NCI-H1694 treated with DMSO at 0.1 percent for 48 hours (cell line): ENCODE measurements around the gene UBC.
"Not testable (repeated sequence)": the region's sequence is repeated elsewhere in the genome, so short reads cannot be mapped to it uniquely, and the experiment has no call there.

Experiments used
- DNase-seq: peaks from one replicate; lab custom pipeline; 2025; lab: John Stamatoyannopoulos, UW

The UBC gene

DNA sequence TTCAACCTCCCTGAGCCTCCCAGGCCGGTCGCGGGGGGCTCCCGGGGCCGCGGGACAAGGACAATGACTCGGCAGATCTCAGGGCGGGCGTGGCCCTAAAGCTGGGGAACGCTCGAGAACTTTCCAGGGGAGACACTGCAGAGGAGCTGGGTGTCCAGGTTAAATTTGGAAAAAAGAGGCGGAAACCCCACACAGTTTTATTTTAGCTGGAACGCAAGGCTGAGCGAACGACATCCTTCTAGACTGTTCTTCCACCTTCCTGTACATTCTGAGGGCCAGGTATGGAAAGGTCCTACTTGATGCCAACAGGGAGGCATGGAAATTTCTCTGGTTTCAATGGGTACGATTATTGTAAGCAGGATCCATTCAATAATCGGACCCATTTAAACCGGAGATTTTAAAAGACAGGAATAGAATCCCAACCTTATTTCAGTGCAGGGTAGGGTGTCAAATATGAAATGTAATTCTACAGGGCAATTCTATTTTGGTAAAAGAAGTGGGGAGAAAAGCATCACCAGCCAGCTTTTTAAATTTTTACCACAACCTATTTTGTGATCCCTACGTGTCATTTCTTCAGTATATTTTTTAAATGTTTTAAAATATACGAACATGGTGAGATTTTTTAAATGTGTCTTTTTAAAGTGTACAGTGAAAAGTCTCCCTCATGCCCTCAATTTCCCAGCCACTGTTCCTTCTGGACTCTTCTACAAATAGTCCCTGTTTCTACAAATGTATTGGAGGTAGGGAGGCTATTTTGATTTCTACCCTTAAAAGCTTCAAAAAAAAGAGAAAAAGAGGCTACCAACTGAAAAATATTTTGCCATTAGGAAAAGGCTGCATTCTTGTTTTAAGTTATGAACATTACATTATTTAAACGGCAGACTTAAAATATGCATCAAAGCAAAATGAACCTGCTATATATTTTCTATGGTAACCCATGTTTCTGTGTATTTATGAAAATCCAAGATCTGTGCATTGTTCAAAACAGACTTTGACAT lies 1.1 kb upstream of the UBC start:
- DNase-seq = no peak

DNA sequence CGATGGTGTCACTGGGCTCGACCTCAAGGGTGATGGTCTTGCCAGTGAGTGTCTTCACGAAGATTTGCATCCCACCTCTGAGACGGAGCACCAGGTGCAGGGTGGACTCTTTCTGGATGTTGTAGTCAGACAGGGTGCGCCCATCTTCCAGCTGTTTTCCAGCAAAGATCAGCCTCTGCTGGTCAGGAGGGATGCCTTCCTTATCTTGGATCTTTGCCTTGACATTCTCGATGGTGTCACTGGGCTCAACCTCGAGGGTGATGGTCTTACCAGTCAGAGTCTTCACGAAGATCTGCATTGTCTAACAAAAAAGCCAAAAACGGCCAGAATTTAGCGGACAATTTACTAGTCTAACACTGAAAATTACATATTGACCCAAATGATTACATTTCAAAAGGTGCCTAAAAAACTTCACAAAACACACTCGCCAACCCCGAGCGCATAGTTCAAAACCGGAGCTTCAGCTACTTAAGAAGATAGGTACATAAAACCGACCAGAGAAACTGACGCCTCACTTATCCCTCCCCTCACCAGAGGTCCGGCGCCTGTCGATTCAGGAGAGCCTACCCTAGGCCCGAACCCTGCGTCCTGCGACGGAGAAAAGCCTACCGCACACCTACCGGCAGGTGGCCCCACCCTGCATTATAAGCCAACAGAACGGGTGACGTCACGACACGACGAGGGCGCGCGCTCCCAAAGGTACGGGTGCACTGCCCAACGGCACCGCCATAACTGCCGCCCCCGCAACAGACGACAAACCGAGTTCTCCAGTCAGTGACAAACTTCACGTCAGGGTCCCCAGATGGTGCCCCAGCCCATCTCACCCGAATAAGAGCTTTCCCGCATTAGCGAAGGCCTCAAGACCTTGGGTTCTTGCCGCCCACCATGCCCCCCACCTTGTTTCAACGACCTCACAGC lies 717 bp downstream of the UBC start:
- DNase-seq = no peak

DNA sequence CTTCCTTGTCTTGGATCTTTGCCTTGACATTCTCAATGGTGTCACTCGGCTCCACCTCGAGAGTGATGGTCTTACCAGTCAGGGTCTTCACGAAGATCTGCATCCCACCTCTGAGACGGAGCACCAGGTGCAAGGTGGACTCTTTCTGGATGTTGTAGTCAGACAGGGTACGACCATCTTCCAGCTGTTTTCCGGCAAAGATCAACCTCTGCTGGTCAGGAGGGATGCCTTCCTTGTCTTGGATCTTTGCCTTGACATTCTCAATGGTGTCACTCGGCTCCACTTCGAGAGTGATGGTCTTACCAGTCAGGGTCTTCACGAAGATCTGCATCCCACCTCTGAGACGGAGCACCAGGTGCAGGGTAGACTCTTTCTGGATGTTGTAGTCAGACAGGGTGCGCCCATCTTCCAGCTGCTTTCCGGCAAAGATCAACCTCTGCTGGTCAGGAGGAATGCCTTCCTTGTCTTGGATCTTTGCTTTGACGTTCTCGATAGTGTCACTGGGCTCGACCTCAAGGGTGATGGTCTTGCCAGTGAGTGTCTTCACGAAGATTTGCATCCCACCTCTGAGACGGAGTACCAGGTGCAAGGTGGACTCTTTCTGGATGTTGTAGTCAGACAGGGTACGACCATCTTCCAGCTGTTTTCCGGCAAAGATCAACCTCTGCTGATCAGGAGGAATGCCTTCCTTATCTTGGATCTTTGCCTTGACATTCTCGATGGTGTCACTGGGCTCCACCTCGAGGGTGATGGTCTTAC lies 1.7 kb downstream of the UBC start:
- DNase-seq = not testable (repeated sequence)

DNA sequence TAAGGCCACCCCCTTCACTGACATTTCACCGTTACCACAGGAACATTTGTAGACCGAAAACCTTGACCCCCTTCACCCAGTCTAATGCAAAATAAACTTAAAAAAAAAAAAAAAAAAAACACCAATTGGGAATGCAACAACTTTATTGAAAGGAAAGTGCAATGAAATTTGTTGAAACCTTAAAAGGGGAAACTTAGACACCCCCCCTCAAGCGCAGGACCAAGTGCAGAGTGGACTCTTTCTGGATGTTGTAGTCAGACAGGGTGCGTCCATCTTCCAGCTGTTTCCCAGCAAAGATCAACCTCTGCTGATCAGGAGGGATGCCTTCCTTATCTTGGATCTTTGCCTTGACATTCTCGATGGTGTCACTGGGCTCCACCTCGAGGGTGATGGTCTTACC lies 2.9 kb downstream of the UBC start:
- not testable (repeated sequence) for DNase-seq

DNA sequence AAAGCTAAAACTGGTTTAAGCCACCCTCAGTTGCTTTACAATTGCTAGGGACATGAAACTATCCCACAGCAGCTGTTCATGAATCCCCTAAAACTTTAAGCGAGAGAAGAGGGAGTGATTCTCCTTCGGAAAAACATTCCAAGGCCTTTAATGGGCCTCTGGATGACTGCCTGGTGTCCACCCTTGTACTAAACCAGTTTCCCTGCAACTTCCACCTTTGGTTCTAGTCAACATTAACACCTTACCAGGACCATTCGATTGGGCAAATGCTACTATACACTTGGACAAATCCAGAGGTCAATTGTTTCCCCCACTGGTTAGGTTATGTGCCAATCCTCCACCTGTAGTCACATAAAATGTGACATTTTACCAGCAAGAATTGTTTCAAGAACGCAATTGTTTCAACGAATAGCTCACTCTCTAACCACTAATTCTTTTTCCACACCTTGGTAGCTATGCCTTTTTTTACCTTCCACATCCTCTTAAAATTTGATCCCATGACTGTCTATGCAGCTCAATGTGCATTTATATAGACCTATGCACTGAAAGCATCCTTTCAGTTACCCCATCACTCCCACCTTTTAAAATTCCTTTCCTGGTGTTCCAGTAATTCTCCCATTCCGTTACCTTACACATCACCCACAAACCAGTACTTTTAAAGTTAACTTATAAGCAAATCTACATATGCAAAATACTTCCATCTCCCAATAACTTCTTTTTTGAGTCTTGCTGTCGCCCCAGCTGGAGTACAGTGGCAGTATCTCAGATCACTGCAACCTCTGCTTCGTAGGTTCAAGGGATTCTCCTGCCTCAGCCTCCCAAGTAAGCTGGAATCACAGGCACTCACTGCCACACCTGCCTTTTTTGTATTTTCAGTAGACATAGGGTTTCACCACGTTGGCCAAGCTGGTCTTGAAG lies 3.6 kb downstream of the UBC start:
- DNase-seq = no peak

DNA sequence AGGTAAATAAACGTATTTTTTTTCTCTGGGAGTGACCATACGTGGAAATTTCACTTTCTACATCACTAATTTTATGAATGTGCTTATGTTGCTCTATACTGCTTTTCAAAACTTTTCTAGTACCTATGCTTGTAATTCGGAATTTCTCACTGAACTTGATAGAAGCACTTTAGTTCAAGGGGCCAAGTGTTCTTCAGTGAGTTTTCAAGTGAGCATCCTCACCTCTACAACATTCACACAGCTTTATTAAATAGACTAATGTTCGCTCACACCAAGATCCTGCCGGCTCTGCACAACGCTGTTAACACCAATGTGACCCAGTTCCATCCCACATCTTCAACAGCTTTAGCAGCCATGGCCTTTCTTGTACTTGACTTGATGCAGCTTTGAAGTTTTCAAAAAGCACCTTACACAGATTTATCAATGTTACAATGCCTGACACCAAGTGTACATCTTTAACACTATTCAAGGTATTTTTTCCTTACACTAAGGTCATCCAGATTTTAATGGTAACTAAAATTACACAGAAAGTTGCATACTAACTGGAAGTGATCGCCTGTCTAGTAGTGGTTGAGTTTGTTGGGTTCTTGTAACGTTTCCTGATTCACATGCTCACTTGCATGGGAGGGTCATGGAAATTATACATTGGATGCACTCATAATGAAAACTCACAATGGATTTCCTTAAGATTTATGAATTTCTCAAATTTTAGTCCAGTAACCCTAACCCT lies 4.5 kb downstream of the UBC start:
- DNase-seq = no peak

DNA sequence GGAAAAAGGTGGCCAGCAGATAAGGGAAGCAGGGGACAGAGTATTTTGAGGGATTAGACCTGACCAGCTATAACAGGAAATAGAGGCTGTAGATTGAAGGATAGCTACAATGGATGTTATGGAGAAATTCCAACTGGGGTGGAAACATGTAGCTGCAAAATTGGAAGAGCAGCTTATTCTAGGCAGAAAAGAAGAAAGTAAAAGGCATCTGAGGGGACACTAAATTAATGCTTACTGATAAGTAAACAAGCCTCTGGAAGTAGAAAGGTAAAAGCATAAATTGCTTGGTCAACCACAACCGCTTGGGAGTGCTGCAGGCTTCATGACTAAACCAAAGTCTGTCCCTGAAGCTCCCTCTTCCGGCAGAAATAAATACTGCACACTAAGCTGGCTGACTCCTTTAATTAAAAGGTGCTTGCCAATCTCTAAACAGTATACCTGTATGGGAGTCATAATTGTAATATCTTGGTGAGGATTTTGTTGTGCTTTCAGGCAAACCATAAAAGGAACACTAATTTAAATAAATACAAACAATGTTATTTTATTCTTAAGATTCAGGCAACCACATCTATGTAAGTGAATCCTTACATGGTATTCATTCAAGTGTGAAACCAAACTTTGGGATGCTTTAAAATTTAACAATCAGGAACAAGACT lies 7.7 kb downstream of the UBC start:
- no peak for DNase-seq

DNA sequence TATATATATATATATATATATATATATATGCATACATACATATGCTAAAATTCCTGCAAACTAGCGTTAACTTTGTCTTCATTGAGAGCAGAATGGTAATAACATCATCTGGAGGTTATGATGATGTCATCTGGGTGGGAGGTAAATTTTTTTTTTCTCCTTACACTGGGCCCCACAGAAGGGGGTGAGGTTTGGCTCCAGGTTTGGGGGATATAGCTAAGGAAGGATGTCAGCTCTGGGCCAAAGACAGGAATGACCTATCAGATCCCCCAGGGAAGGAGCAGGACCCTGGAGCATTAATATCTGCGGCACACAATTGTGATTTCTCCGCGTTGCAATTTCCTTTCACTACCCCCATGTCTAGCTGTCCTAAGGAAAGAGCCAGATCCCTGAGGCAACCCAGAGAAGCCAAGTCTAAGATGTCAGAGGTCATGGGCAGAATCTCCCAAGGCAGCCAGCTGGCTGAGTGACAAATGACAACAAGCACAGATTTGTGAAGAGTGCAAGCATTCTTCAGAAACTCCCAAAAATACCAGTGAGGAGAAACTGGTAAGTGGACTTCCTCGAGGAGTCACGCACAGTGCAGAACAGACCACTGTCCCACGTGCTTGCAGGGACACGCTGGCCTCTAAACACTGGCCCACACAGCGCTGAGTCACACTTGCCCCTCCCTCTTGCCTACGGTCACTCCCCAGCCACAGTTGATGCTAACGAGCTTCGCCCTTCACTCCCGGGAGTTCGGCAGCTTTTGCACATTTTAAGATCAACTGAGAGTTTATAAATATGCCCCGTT lies 9.9 kb downstream of the UBC start:
- no peak for DNase-seq

DNA sequence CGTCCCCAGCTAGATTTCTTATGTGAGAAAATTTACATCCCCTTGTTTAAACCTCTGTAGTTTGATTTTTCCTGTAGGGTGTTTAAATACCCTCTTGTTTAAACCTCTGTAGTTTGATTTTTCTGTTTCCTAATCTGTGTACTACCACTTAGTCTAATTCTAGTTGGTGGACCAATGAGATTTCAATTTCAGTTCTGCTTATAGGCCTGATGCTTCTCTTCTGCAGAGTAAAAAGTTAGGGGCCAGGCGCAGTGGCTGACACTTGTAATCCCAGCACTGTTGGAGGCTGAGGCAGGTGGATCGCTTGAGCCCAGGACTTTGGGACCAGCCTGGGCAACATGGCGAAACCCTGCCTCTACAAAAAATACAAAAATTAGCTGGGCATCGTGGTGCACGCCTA lies 11.5 kb downstream of the UBC start:
- no peak for DNase-seq

DNA sequence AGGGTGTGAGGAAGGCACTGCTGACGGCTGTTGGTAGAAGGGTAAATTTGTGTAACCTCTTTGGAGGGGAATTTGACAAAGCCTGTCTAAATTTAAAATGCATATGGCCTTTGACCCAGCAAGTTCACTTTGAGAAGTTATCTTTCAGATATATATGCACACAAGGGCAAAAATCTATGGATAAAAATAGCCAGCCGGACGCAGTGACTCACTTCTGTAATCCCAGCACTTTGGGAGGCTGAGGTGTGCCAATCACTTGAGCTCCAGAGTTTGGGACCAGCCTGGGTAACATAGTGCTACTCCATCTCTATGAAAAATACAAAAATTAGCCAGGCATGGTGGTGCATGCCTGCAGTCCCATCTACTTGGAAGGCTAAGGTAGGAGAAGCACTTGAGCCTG lies 13.4 kb downstream of the UBC start:
- no peak for DNase-seq

DNA sequence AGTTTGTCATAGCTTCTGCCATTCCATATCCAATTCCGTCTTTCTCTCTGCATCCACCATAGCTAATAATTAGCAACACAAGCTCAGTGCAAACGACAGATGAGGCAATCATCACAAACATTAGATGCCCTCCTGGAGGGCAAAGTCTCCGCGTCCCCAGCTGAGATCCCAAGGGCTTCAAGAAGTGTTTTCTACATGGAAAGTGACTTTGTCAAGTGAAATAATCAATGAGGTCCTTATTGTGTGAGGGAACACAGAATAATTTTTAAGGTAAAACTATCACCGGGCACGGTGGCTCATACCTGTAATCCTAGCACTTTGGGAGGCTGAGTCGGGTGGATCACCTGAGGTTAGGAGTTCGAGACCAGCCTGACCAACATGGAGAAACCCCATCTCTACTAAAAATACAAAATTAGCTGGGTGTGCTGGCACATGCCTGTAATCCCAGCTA lies 14.1 kb downstream of the UBC start:
- not testable (repeated sequence) for DNase-seq

DNA sequence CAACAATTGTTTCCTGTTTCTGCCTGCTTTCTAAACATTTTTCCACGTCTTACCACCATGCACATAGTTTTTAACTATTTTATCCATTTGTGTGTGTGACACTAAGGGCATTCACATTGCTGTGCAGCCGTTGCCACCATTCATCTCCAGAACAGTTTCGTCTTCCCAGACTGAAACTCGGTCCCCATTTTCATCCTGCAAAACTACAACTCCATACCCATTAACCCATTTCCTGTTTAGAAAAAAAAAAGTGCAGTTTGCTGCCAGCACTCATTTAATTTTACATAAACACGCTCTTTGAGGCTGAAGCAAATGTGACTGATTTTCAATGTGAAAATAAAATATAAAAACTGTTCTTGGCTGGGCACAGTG lies 15.5 kb downstream of the UBC start:
- DNase-seq = no peak

DNA sequence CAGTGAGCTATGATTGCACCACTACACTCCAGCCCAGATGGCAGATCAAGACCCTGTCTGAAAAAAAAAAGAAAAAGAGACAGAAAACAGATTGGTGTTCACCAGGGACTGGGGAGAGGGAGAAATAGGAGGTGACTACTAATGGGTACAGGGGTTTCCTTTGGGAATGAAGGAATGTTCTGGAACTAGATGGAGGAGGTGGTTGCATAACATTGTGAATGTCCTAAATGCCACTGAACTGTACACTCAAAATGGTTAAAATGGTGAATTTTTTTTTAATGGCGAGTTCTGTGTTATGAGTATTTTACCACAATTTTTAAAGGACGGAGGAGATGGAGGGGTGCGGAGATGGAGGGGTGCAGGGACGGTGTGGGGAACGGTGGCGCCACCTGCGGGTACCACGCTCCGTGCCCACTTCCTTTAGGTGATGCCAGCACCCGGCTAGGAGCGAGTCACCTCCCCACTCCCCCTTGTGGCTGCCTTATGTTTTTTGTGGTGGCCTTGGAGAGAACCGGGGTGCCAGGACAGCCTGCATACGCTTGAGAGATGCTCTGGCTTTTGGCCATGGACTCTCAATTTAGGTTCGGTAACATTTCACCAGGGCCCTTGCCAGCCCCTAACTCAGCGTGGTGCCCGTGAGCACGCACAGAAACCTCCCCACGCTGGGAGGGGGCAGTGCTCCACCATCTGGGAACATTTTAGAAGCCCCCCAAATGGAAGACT lies 16.1 kb downstream of the UBC start:
- peak; percentile 32 for DNase-seq

DNA sequence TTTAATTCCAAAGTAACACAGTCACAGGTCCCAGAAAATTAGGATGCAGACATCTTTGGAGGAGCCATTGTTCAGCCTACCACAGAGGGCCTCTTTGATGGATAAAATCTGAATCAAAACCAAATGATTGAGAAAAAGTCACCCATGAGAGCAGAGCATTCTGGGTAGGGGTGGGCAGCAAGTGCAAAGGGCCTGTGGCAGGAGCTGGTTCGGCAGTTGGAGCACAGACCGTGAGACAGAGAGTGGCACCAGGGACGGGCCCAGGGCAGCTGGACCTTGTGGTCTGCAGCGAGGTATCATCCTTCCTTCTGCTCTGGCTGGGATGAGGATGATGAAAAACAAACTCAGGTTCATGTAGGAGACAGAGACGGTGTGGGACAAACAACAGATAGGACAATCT lies 18.0 kb downstream of the UBC start:
- DNase-seq = no peak

DNA sequence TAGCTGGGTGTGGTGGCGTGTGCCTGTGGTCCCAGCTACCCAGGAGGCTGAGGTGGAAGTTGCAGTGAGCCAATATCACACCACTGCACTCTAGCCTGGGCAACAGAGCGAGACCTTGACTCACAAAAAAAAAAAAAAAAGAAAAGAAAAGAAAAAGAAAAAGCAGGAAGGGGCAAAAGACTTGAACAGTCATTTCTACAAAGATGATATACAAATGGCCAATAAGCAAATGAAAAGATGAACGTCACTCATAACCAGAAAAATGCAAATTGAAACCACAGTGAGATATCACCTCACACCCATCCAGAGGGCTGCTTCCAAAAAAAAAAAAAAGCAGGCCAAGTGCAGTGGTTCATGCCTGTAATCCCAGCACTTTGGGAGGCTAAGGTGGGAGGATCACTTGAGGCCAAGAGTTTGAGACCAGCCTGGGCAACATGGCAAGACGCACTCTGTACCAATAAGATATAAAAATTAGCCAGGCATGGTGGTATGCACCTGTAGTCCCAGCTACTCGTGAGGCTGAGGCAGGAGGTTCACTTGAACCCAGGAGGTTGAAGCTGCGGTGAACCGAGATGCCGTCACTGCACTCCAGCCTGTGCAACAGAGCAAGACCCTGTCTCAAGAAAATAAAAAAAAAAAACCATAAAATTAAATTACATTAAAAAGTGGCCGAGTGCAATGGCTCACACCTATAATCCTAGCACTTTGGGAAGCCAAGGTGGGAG lies 20.5 kb downstream of the UBC start:
- DNase-seq = no peak

DNA sequence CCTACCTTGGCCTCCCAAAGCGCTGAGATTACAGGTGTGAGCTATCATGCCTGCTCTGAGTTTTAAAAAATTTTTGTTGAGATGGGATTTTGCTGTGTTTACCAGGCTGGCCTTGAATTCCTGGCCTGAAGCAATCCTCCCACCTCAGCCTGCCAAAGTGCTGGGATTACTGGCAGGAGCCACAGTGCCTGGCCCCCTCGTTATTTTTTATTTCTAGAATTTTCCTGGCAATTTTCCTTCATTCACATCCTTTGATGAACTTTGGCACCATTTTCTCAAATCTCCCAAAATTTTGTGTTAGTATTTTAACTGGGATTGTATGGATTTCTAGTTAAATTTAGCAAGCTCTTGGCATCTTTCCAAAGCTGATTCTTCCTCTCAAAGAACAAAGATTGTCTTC lies 26.2 kb downstream of the UBC start:
- no peak for DNase-seq

DNA sequence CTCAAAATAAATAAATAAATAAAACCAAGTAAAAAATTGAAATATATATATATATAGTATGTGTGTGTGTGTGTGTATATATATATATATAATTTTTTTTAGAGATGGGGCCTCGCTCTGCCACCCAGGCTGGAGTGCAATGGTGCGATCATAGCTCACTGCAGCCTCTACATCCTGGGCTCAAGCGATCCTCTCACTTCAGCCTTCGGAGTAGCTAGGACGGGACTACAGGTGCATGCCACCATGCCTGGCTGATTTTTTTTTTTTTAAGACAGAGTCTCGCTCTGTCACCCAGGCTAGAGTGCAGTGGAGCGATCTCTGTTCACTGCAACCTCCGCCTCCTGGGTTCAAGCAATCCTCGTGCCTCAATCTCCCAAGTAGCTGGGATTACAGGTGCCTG lies 26.7 kb downstream of the UBC start:
- DNase-seq = not testable (repeated sequence)
